NOMO-1 (cell line): ENCODE measurements around the gene YWHAH.

Experiments used
- DNase-seq, 2 experiments: peaks; one replicate each; lab custom pipeline; 2025; ENCODE audit not compliant: unreplicated experiment in 2 of 2; lab: John Stamatoyannopoulos, UW

The YWHAH gene

DNA sequence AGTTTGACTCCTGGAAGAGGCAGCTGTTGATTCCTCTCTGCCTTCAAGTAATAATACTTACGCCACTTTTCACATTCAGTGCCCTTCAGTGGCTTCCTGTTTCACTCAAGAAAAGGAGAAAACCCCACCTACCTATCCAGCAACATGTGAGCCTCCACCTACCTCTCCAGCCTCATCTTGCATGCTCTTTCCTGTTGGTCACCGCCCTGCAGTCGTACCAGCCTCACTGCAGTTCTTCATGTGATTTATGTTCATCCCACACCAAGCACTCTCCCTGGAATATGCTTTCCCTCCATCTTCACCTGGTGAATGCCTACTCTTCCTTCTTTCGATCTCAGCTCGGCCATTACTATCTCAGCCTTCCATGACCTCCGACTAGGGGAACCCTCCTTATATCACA lies 21.8 kb upstream of the YWHAH start:
- peak in 1 of 2 experiments; percentile 33 for DNase-seq

DNA sequence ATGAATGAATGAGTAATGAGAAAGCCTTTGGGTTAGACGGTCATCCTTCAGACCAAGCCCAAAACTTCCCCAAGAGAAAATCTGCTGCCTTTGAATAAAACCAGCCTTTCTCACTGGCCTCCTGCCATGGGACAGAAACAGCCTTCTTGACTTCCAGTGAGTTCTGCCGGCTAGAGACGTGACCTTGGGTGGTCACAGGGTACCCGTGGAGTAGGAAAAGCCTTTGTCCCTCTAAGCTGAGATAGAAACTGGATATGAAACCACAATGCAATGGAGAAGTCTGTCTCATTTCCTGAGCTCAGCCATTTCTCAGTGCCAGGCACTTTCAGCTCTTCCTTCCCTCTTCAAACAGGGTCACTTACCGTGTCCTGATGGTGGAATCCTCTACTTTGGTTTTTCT lies 21.2 kb upstream of the YWHAH start:
- peak; percentile 42 to 70 for DNase-seq

DNA sequence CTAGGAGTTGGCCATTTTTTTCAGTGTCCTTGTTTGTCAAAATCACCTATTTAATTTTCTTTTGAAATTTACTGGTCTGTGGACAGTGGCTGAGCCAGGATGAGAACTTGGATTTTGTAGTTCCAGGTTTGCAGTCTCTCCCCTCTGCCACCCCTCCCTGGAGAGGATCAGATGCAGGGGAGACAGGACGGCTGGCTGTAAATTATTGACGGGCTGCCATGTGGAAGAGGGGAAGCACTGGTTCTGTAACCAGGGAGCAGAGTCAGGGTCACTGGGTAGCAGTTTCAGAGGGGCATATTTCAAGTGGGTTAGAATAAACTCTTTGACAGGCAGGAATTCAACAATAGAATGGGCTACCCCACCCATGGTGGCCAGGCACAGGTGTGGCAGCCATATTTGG lies 20.6 kb upstream of the YWHAH start:
- DNase-seq: no peak

DNA sequence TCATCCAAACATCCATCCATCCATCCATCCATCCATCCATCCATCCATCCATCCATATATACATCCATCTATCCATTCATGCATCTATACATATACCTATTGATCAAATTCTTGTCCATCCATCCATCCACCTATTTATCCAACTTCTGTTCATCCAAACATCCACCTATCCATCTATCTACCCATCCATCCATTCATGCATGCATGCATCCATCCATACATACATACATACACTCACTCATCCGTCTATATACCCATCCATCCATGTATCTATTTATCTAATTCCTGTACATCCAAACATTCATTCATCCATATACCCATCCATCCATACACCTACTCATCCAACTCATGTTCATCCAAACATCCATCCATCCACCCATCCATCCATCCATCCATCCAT lies 19.3 kb upstream of the YWHAH start:
- DNase-seq: no peak

DNA sequence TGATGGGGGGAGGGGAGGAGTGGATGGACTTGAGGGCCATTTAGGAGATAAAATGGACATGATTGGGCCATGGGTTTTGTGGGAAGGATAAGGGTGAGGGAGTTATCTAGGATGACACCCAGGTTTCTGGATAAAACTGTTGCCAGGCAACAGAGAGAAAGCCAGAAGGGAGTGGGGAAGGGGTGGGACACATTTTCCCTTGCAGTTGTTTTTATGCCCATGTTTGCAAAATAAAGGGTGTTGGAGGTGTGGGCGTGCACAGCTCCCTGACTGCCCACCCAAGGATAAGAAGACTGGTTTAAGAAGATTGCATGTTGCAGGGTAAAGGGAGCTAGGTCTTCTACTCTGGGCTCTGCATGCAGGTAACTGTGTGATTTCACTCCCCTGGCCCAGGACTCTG lies 18.3 kb upstream of the YWHAH start:
- no peak for DNase-seq

DNA sequence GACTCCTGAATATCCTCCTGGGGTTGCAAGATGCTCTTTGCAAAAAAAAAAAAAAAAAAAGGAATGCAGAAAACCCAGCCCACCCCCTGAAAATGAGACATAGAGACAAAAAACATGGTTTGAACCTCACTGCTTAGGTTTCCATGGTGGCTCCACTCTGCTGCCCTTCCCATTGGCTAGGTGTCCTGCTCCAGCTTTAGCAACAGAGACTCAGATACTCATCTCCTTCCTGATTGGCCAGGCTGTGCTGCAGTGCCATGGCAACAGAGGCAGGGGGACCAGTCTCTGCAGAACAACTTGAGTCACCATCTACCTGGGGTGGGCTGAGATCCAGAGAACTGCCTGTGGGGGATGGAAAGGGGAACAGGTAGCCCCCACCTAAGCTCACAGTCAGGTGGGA lies 17.4 kb upstream of the YWHAH start:
- DNase-seq: no peak

DNA sequence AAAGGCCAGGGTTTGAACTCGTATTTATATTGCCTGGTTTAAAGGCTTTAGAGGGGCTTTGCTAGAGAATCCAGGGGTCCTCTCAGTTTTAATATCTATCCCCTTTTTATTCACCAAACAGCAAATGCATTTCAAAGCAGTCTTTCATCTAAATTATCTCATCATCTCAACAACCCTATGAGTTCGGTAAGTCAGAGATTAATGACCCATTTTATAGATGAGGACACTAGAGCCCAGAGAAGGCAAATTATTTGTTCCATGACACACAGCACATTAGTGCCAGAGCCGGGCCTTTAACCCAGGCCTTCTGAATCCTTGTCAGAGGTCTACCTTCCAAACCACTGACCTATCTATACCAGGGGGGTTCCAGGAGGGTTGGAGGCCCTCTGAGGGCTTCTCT lies 16.8 kb upstream of the YWHAH start:
- DNase-seq: no peak

DNA sequence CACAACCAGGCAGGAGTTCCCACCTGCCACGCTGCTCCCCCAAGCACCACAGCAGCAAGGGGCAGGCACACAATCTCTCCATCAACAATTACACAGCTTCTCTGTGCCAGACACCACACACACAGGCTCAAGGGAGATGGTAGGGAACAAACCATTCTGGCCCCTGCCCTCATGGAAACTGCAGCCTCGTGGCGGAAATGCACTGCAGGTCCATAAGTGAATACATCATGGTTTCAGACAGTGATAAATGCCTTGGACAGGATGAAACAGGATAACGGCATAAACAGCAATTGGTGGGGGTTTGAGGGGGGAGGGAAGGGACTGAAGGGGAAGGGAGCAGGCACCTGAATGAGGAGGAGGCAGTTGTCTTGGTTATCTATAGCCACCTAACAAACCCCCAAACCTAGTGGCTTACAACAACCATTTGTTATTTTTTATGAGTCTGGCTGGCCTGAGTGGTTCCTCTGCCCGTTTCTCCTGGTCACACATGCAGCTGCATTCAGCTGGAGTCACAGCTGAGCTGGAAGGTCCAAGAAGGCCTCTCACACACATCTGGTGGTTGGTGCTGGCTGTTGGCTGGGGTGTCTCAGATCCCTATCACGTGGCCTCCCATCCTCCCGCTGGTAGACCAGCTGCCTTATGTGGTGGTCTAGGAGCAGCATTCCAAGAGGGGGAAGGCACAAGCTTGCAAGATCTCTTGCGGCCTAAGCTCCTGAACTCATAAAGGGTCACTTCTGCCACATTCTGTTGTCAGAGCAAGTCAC lies 15.0 kb upstream of the YWHAH start:
- DNase-seq: no peak

DNA sequence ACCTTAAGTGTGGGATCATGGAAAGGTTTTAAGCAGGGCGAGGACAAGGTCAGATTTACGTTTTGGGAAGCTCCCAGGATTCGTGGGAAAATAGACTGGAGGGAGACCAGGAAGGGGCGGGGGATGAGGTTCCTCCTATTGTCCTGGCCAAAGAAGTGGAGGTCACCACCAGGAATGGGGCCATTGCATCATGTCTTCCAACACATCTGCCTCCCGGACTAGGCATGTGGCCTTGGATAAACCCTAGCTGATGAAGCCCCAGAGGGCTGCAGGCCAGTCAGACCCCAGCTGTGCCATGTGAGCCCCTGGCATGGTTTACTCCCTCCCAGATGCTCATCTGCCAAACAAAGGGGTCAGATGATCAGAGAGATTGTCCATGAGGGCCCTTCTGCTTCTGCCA lies 11.5 kb upstream of the YWHAH start:
- DNase-seq: no peak

DNA sequence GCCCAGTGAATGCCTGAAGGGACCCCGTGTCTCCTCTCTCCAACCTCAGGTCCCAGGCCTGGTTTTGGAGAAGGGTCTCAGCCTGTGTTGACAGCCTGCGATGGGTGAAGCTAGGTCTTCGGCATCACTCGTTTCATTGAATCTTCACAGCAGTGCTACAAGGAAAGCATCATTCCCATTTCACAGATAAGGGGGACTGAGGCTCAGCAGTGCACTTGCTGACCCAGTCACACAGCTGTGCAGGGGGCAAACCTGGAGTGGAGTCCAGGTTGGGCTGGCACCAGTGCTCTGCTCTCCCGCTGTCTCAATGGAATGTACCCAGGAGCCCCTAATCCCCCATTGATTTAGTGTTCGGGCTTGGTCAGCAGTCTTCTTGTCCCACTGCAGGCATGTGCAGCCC lies 10.9 kb upstream of the YWHAH start:
- DNase-seq: no peak

DNA sequence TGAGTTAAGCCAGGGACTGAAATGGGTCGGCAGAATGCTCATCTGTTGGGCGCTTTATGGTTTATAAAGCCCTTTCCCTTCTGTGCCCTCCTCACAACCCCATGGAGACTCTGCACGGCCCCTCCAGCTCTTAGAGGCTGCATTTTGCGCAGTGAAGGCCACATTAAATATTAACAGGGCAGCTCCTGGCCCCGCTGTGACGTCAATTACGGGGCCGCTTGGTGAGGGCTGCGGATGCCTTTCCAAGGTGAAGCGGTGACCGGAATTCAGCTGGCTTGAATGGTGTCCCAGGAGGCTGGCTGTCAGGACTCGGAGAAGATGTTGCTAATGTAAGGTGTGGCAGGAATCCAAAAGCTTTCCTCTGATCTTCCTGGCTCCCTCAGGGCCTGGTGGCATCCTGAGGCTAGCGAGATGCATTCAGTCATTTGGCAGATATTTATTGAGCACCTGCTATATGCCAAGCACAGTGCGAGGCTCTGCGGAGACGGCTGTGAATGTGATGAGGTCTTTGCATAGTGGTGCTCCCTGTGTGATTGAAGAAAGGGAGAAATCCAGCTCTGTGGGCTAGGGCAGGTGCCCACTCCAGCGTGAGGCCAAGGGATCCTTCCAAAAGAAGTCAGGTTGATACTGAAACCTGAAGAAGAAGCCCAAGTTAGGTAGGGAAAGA lies 10.4 kb upstream of the YWHAH start:
- DNase-seq: no peak

DNA sequence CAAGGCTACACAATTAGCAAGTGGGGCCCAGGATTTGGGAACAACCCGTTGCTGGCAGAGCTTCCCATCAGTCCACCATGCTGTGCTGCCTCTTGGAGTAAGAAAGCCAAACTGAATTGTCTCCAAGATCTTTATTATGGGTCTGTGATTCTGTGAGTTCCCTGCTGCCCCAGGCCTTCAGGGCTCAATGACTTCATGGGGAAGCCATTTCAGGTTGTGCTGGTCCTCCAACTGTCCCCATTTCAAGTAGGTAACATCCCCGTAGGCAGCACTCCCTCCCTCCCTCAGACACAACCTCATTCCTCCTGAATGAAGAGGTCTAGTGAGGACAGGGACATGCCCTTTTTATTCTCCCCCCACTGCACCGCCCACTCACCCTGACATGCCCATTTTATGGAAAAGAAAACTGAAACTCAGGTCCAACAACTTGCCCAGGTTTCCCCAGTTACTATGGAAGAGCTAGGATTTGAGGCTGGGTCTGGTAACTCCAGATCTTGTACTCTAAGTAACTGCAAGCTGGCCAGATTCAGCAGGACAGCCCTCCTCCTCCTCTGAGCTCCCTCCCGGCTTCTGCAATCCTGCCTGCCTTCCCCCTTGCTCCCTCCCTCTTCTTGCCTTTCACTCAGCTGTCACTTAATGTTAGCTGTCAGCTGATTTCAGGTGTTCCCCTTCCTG lies 8.2 kb upstream of the YWHAH start:
- no peak for DNase-seq

DNA sequence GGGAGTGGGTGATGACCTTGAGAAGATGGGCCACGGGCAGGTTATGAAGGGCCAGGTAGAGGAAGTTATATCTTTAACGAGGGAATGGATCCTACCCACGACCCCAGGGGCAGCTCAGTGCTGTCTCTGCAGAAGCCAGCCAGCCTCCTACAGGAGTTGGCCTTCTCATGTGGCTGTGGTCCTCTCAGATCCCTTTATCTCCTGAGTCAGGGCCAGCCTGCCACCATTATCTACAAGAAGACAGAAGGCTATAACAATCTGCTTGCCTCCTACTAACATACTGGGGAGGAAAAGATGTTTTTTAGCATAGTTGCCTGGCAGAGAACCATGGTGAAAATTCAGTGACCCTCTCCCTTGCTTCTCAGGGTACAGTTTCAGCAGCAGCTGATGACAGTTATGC lies 7.0 kb upstream of the YWHAH start:
- DNase-seq: no peak

DNA sequence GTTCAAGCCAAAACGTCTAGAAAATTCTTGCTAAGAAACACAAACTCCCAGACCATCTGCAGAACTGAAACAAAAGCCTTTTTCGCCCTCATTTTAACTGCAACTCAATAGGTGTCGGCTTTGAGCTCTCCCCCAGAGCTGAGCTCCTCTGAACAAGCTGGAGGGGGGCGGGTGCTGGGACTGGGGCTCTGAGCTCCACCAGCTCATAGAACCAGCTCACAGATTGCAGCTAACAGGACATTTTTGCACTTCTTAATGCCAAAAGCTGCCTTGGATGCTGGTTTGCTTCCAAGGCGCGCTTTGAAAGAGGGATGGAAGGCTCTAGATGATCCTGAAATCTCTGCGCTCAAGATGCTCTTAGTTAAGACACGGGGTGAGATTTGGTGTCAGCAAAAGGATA lies 6.0 kb upstream of the YWHAH start:
- DNase-seq: no peak

DNA sequence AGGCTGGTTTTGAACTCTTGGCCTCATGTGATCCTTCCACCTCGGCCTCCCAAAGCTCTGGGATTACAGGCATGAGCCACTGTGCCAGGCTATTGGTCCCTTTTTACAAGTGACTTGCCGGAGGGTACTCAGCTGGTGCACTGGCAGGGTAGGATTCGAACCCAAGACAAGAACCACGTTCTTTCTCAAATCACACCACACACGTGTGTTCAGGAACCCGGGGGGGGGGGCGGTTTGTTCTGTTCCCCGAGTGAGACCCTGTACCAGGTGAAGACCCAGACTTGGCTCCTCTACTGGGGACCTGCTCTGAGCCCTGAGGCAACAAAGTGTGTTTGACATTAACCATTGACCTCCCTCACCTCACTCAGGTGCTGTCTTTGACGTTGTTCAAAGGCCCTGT lies 3.8 kb upstream of the YWHAH start:
- no peak for DNase-seq

DNA sequence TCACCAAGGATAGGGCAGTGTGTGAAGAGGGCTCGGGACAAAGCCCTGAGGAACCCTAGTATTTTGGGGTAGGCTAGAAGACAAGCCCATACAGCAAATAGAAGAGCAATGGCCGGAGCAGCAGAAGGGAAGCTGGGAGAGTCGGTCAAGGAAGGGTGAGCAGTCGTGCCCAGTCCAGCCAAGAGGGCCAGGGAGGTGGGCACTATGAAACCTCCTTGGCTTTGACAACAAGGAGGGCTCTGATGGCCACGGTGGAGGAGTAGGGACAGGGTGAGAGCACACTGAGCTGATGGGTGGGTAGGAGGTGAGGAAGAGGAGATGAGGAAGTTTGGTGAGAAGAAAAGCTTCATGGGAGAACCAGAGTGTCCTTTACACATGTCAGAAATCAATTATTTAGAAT lies 2.2 kb upstream of the YWHAH start:
- DNase-seq: no peak

DNA sequence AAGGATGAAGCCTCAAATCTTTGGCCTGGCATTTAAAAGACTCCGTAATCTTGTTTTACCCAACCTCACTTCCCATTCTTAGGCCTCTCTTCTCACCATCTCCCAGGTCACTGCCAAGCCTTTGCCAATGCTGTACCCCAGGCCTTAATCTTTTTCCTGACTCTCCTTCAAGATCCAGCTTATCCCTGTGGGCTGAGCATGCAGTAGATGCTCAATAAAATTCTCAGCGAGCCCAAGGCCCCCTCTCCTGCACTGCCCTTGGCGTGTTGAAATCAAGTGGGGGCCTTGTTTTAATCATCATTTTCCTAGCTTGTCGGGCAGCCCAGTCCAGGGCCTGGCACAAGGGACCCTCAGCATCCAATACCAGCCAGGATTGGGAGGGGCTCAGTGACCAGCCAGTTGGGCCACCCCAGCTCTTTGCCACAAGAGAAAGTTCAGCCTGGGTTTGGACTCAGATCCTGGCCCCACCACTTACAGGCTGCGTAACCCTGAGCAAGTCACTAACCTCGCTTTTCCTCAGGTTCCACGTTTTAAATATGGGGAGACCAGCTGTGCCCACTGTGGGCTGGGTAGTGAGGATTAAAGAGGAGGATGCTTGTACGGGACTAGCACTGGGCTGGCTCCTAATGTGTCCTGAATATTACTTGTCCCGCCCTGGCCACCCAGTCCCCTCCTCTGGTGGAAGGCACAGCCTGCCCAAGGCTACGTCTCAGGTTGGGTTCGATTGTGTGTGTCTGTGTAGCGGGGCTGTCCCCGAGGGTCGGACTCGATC lies 943 bp upstream of the YWHAH start:
- DNase-seq: no peak

DNA sequence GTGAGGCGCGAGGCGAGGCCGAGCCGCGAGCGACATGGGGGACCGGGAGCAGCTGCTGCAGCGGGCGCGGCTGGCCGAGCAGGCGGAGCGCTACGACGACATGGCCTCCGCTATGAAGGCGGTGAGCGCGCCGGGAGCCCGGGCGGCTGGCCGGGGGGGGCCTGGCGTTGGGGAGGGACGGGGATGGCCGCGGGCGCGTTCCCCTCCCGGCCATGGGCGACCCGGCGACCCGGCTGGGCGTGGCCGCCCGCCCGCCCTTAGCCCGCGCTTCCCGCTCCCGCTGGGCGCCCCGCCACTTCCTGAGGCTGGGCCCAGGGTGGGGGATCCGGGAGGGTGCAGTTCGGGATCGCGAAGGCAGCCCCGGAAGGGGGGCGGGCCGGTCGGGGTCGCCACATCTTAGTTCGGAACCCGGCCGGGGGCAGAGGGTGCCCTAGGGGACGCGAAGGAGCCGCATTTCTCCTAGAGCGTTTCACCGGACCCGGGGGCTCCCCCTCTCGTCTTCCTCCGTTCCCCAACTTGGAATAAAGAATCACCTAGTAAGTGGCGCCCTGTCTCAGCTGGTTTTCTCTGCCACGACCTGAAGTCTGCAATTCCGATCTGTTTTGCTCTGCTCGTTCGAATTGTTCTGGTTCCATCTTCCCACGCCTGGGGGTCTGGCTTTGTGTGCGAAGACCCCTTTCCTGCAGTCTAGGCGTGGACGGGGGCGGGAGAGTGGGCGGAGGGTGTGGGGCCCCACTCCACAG lies 536 bp downstream of the YWHAH start:
- no peak for DNase-seq

DNA sequence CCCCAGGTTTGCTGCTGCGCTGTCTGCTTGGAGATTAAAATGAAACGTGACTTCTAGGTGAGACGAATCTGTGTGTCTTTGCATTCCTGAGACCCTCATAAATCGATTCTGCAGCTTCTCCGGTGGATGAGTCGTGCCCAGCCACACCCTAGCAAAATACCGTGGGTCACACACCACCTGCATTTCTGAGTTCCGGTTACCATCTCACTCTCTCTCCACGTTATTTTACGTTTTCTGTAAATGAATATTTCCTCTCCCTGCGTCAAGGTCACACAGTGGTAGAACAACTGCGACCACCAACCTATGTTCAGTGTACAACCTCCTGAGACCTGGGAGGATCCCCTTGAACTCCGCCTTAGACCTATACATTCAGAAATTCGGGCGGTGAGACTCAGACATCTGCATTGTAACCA lies 1.1 kb downstream of the YWHAH start:
- no peak for DNase-seq

DNA sequence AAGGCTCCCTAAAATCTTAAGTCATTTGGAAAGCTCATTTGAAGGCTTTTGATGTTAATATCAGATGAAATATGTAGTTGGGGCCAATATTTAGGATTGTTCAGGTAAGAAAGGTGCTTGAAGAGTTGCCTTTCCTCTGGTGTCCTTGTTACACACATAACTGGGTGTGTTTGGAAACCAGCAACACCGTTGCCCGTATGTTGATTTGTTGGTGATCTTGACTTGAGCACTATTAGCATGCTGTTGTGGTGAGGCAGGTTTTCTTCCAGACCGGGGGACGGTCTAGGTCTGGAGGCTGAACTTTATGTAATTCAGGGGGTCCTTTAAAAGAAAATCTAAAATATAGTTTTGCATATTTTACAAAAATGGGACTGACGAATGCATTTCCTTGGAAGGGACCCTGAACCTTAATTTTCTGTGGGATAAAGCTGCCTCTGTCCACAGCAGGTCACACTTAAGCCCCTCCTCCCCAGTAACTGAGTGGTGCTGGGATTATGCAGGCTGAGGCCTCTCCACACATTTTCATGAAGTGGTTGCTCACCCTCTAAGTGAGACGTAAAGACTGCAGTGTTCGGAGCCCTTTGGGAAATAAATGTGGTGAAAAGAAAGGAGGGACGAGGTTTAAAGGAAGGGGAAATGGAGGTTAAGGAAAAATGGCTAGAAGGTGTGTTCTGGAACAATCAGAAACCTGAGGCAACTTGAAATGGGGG lies 1.8 kb downstream of the YWHAH start:
- DNase-seq: no peak
